Nephron (organoid): Measurements from ENCODE around the gene CEMIP2.
A peak's percentile ranks its signal among the peaks of the same experiment; 100 is the strongest.

Experiments
- H3K27ac Mint-ChIP-seq, 3 experiments: 2 replicates each; pipeline ENCODE4 v1.8.0; 2020; ENCODE audit warnings: mixed read lengths in 3 of 3, mild to moderate bottlenecking in 2 of 3, moderate library complexity in 1 of 3
- H3K27me3 Mint-ChIP-seq: 2 replicates; pipeline ENCODE4 v1.8.0; 2021; ENCODE audit warnings: low read depth, mild to moderate bottlenecking, moderate library complexity, mixed read lengths
- H3K36me3 Mint-ChIP-seq: 2 replicates; pipeline ENCODE4 v1.8.0; 2020; ENCODE audit warnings: low read depth, mixed read lengths
- H3K4me1 Mint-ChIP-seq: 2 replicates; pipeline ENCODE4 v1.8.0; 2020; ENCODE audit warnings: mixed read lengths
- H3K4me3 Mint-ChIP-seq, 3 experiments: 2 replicates each; pipeline ENCODE4 v1.8.0; 2020; ENCODE audit warnings: mild to moderate bottlenecking in 3 of 3, mixed read lengths in 3 of 3, moderate library complexity in 2 of 3
- H3K9me3 Mint-ChIP-seq: 2 replicates; pipeline ENCODE4 v1.8.0; 2020; ENCODE audit warnings: mixed read lengths
- CTCF ChIP-seq, 3 experiments: fragments of 200-600 bp; sonication (generic); IDR thresholded peaks; one replicate each; pipeline ENCODE4 v1.5.0; 2021; ENCODE audit warnings: antibody characterized with exemption in 3 of 3; ENCODE audit not compliant: unreplicated experiment in 3 of 3

The CEMIP2 gene

GRCh38 chr9:71769175-71770161 lies 1.2 kb upstream of the CEMIP2 start:
- peaks cover 30% of the 10 kb centered on the region for H3K4me1 Mint-ChIP-seq
- TF ChIP-seq CTCF (IDR thresholded peaks at IDR 0.05; ENCODE audit: unreplicated experiment in 3 of 3): peak in 2 of 3 experiments; percentile 21 to 29
- H3K4me3 Mint-ChIP-seq: peak overlapping the region; percentile 91 to 92 (median 92)
- no peaks in the 10 kb centered on the region for H3K36me3 Mint-ChIP-seq
- peak overlapping the region; percentile 1 to 84 (median 75) for H3K27ac Mint-ChIP-seq
- peaks cover 18% of the 10 kb centered on the region for H3K27me3 Mint-ChIP-seq
- no peaks in the 10 kb centered on the region for H3K9me3 Mint-ChIP-seq

- no peak for TF ChIP-seq CTCF (IDR thresholded peaks at IDR 0.05; ENCODE audit: unreplicated experiment in 3 of 3)
- Mint-ChIP-seq H3K4me3 (peak overlapping the region; percentile 95 to 98 (median 95)), H3K27ac (peak overlapping the region; percentile 77 to 91 (median 89)), H3K4me1 (peaks cover 46% of the 10 kb centered on the region), H3K27me3 (peaks cover 18% of the 10 kb centered on the region), H3K36me3 (no peaks in the 10 kb centered on the region), H3K9me3 (no peaks in the 10 kb centered on the region)
These were observed 464 bp downstream of the CEMIP2 start for GRCh38 chr9:71767776-71768321.

GRCh38 chr9:71767163-71767775 lies 1.0 kb downstream of the CEMIP2 start:
- H3K27me3 Mint-ChIP-seq: peaks cover 18% of the 10 kb centered on the region
- H3K36me3 Mint-ChIP-seq: no peaks in the 10 kb centered on the region
- peak overlapping the region; percentile 77 to 91 (median 89) for H3K27ac Mint-ChIP-seq
- H3K4me1 Mint-ChIP-seq: peaks cover 46% of the 10 kb centered on the region
- H3K9me3 Mint-ChIP-seq: no peaks in the 10 kb centered on the region
- H3K4me3 Mint-ChIP-seq: peak overlapping the region; percentile 95 to 98 (median 95)
- TF ChIP-seq CTCF (IDR thresholded peaks at IDR 0.05; ENCODE audit: unreplicated experiment in 3 of 3): no peak

- H3K4me3 Mint-ChIP-seq: peak overlapping the region; percentile 95 to 98 (median 95)
These were observed 1.6 kb downstream of the CEMIP2 start for GRCh38 chr9:71766663-71767062.

GRCh38 chr9:71765693-71766092 lies 2.6 kb downstream of the CEMIP2 start:
- Mint-ChIP-seq H3K27me3 (peaks cover 11% of the 10 kb centered on the region), H3K4me3 (peak overlapping the region; percentile 44 to 95 (median 69)), H3K36me3 (no peaks in the 10 kb centered on the region), H3K9me3 (no peaks in the 10 kb centered on the region), H3K4me1 (peaks cover 56% of the 10 kb centered on the region), H3K27ac (peak overlapping the region in 2 of 3 experiments; percentile 44 to 69)
- no peak for TF ChIP-seq CTCF (IDR thresholded peaks at IDR 0.05; ENCODE audit: unreplicated experiment in 3 of 3)

More at GRCh38 chr9:71766663-71767062, 1.6 kb downstream of the CEMIP2 start:
- H3K36me3 Mint-ChIP-seq: no peaks in the 10 kb centered on the region
- TF ChIP-seq CTCF (IDR thresholded peaks at IDR 0.05; ENCODE audit: unreplicated experiment in 3 of 3): no peak
- no peaks in the 10 kb centered on the region for H3K9me3 Mint-ChIP-seq
- peaks cover 14% of the 10 kb centered on the region for H3K27me3 Mint-ChIP-seq
- H3K27ac Mint-ChIP-seq: peak overlapping the region in 1 of 3 experiments; percentile 77
- H3K4me1 Mint-ChIP-seq: peaks cover 46% of the 10 kb centered on the region
